ENCODE data around the gene ROR1.
"Not testable (repeated sequence)": the region's sequence is repeated elsewhere in the genome, so short reads cannot be mapped to it uniquely, and the experiment has no call there.

The ROR1 gene

GRCh38 chr1:64093941-64094340, 320.1 kb downstream of the ROR1 start:
- DNase-seq (ENCODE audit: low read depth, low spot score) = no peak

- DNase-seq (ENCODE audit: low read depth, low spot score) = no peak
These were observed 322.0 kb downstream of the ROR1 start for GRCh38 chr1:64095832-64096231.

GRCh38 chr1:64097859-64098258, 324.0 kb downstream of the ROR1 start:
- DNase-seq (ENCODE audit: low read depth, low spot score) = no peak

GRCh38 chr1:64098436-64098835, 324.6 kb downstream of the ROR1 start:
- no peak for DNase-seq (ENCODE audit: low read depth, low spot score)

- DNase-seq (ENCODE audit: low read depth, low spot score) = no peak
These were observed 325.2 kb downstream of the ROR1 start for GRCh38 chr1:64098846-64099582.

- DNase-seq (ENCODE audit: low read depth, low spot score) = no peak
These were observed 327.0 kb downstream of the ROR1 start for GRCh38 chr1:64100791-64101190.

- DNase-seq (ENCODE audit: low read depth, low spot score) = not testable (repeated sequence)
These were observed 330.8 kb downstream of the ROR1 start for GRCh38 chr1:64104585-64104984.

GRCh38 chr1:64107118-64107519, 333.3 kb downstream of the ROR1 start:
- no peak for DNase-seq (ENCODE audit: low read depth, low spot score)

GRCh38 chr1:64107632-64108031, 333.8 kb downstream of the ROR1 start:
- no peak for DNase-seq (ENCODE audit: low read depth, low spot score)

GRCh38 chr1:64110924-64111777, 337.3 kb downstream of the ROR1 start:
- DNase-seq (ENCODE audit: low read depth, low spot score) = no peak

GRCh38 chr1:64111787-64112186, 338.0 kb downstream of the ROR1 start:
- no peak for DNase-seq (ENCODE audit: low read depth, low spot score)

GRCh38 chr1:64112281-64112680, 338.5 kb downstream of the ROR1 start:
- DNase-seq (ENCODE audit: low read depth, low spot score) = no peak

- DNase-seq (ENCODE audit: low read depth, low spot score) = no peak
These were observed 340.3 kb downstream of the ROR1 start for GRCh38 chr1:64114012-64114525.

GRCh38 chr1:64116537-64116936, 342.7 kb downstream of the ROR1 start:
- no peak for DNase-seq (ENCODE audit: low read depth, low spot score)

GRCh38 chr1:64117492-64117891, 343.7 kb downstream of the ROR1 start:
- no peak for DNase-seq (ENCODE audit: low read depth, low spot score)

GRCh38 chr1:64121766-64122385, 348.1 kb downstream of the ROR1 start:
- DNase-seq (ENCODE audit: low read depth, low spot score) = no peak

GRCh38 chr1:64122588-64122987, 348.8 kb downstream of the ROR1 start:
- no peak for DNase-seq (ENCODE audit: low read depth, low spot score)

GRCh38 chr1:64124704-64125440, 351.1 kb downstream of the ROR1 start:
- DNase-seq (ENCODE audit: low read depth, low spot score) = no peak

- no peak for DNase-seq (ENCODE audit: low read depth, low spot score)
These were observed 352.8 kb downstream of the ROR1 start for GRCh38 chr1:64126581-64126980.

- DNase-seq (ENCODE audit: low read depth, low spot score) = no peak
These were observed 353.5 kb downstream of the ROR1 start for GRCh38 chr1:64127297-64127696.

- no peak for DNase-seq (ENCODE audit: low read depth, low spot score)
These were observed 355.9 kb downstream of the ROR1 start for GRCh38 chr1:64129701-64130100.

- no peak for DNase-seq (ENCODE audit: low read depth, low spot score)
These were observed 357.3 kb downstream of the ROR1 start for GRCh38 chr1:64131155-64131554.
